K562 (cell line): Measurements from ENCODE around the gene SZT2. TPM values are rescaled to one million over a fixed set of nuclear protein-coding genes. Genes with fewer than 3 reads are reported as not detected.

Experiments used
- ATAC-seq: fragments of 200-7000 bp; cut with Tn5 transposase; 3 replicates; pipeline ENCODE4 v1.9.1; 2020; ENCODE audit warnings: moderate library complexity
- BruUV-seq: library from RNA; stranded (reverse); fragments of 400-500 nt; replicated peaks from 2 replicates; lab custom pipeline; 2021; lab: Mats Ljungman, UMichigan
- CTCF ChIA-PET: fragments of 300-600 bp; formaldehyde crosslinking; extraction: SDS; loops from one replicate; lab custom pipeline; 2021; ENCODE audit warnings: low intra/inter-chr PET ratio; lab: Yijun Ruan, JAX
- POLR2A ChIA-PET: fragments of 300-600, 350-650 bp; sonication (Branson Sonifier 250); formaldehyde crosslinking; extraction: SDS; loops from one replicate; lab custom pipeline; 2021; ENCODE audit warnings: antibody characterized with exemption, inconsistent platforms; lab: Yijun Ruan, JAX
- DNase-seq, 4 experiments: peaks; one replicate each; pipeline versions ENCODE4 v3.0.0 to v3.0.0-alpha.2; 2011 to 2018; ENCODE audit warnings: low spot score in 3 of 4, mixed read lengths in 3 of 4; ENCODE audit errors: extremely low read depth in 1 of 4
- FAIRE-seq: peaks from 2 replicates; lab custom pipeline; 2011; peaks lifted over from hg19 to GRCh38; lab: Jason Lieb, UNC
- H2AFZ ChIP-seq: 2 replicates; pipeline ENCODE4 v1.6.0; 2011; ENCODE audit warnings: low read depth, low read length, control low read depth, inconsistent platforms
- H3K27ac ChIP-seq: fragments of 200-600 bp; 3 replicates; pipeline ENCODE4 v1.8.0; 2011; ENCODE audit warnings: low read depth, mild to moderate bottlenecking, control low read depth, inconsistent platforms, low read length, moderate library complexity, mixed read lengths; ENCODE audit errors: extremely low read depth
- H3K27me3 ChIP-seq, 2 experiments: fragments of 300-600 bp in 1 of 2; 2 replicates in 1 of 2; 3 replicates in 1 of 2; pipeline versions ENCODE4 v1.6.0 to v1.8.0; 2011; ENCODE audit warnings: inconsistent platforms in 2 of 2, low read length in 2 of 2, mild to moderate bottlenecking in 1 of 2, mixed read lengths in 1 of 2, moderate library complexity in 1 of 2; ENCODE audit not compliant: control insufficient read depth in 2 of 2, insufficient read depth in 2 of 2
- H3K36me3 ChIP-seq: fragments of 300-600 bp; 3 replicates; pipeline ENCODE4 v1.8.0; 2011; ENCODE audit warnings: mild to moderate bottlenecking, low read length, inconsistent platforms; ENCODE audit not compliant: control insufficient read depth, insufficient read depth
- H3K4me1 ChIP-seq, 2 experiments: fragments of 200-600 bp in 1 of 2; replicated peaks in 1 of 2; 2 replicates in 1 of 2; 3 replicates in 1 of 2; pipeline versions ENCODE4 v1.5.1 to v1.8.0; 2011; ENCODE audit warnings: inconsistent platforms in 2 of 2, low read length in 2 of 2, mild to moderate bottlenecking in 1 of 2, mixed read lengths in 1 of 2, moderate library complexity in 1 of 2; ENCODE audit not compliant: control insufficient read depth in 2 of 2, insufficient read depth in 2 of 2
- H3K4me2 ChIP-seq: 2 replicates; pipeline ENCODE4 v1.6.1; 2011; ENCODE audit warnings: low read length, control low read depth, inconsistent platforms, mixed read lengths; ENCODE audit not compliant: insufficient read depth
- H3K4me3 ChIP-seq: fragments of 200-600 bp; sonication (generic), shearing (Covaris generic); 2 replicates; pipeline ENCODE4 v1.5.1; 2016; ENCODE audit warnings: control low read depth, inconsistent platforms
- H3K79me2 ChIP-seq: fragments of 200-600 bp; 3 replicates; pipeline ENCODE4 v1.8.0; 2011; ENCODE audit warnings: low read length, inconsistent platforms; ENCODE audit not compliant: control insufficient read depth, insufficient read depth
- H3K9ac ChIP-seq, 2 experiments: 2 replicates each; pipeline versions ENCODE4 v1.6.0 to v1.6.1; 2011; ENCODE audit warnings: low read depth in 2 of 2, low read length in 2 of 2, control low read depth in 1 of 2, inconsistent platforms in 1 of 2, mild to moderate bottlenecking in 1 of 2, mixed read lengths in 1 of 2; ENCODE audit not compliant: insufficient read depth in 1 of 2
- H3K9me1 ChIP-seq: one replicate; pipeline ENCODE4 v1.6.0; 2011; ENCODE audit warnings: inconsistent platforms, mild to moderate bottlenecking, low read length, moderate library complexity; ENCODE audit not compliant: control insufficient read depth, insufficient read depth
- H3K9me3 ChIP-seq: replicated peaks from 2 replicates; pipeline ENCODE4 v1.5.1; 2011; ENCODE audit warnings: low read depth, low read length, inconsistent platforms; ENCODE audit not compliant: control insufficient read depth, insufficient read depth
- H4K20me1 ChIP-seq: replicated peaks from 2 replicates; pipeline ENCODE4 v1.6.1; 2011; ENCODE audit warnings: low read length, inconsistent platforms, mixed read lengths; ENCODE audit not compliant: control insufficient read depth, insufficient read depth
- EGR1 ChIP-seq: fragments of 450-650 bp; conservative IDR thresholded peaks from 2 replicates; pipeline ENCODE4 v1.6.1; 2017; ENCODE audit warnings: mild to moderate bottlenecking
- NR2F6 ChIP-seq: fragments of 450-650 bp; formaldehyde crosslinking; IDR thresholded peaks from 2 replicates; pipeline ENCODE4 v1.4.0; 2020; ENCODE audit warnings: mild to moderate bottlenecking
- TAL1 ChIP-seq: fragments of 450-650 bp; IDR thresholded peaks from 2 replicates; pipeline ENCODE4 v1.6.1; 2016; ENCODE audit warnings: mild to moderate bottlenecking
- ZNF140 ChIP-seq: fragments of 250-450 bp; sonication (Bioruptor Pico); IDR thresholded peaks from 2 replicates; pipeline ENCODE4 v1.8.0; 2021; ENCODE audit warnings: moderate library complexity, mild to moderate bottlenecking, inconsistent platforms
- WGBS: fragments of 100-300 bp; shearing (Covaris generic); methylation state at CpG from one replicate; pipeline ENCODE4 v1.1.6; 2016; ENCODE audit warnings: low coverage, mixed read lengths; ENCODE audit not compliant: insufficient coverage; ENCODE audit errors: missing lambda C conversion rate; 5-methylcytosine and 5-hydroxymethylcytosine counted together
- in situ Hi-C: fragments of 300-500 bp; cut with MboI; formaldehyde crosslinking; loops from 4 replicates; pipeline ENCODE4 v1.15.0; 2018; ENCODE audit warnings: inconsistent platforms, mixed read lengths
- intact Hi-C: fragments of 100-400 bp; cut with micrococcal nuclease; formaldehyde crosslinking; loops from 2 replicates; pipeline ENCODE4 v1.14.2; 2022
- polyA plus RNA-seq, 8 experiments: library from polyadenylated mRNA; depleted of rRNA in 4 of 8; stranded (reverse) in 5 of 8; unstranded in 3 of 8; fragments of >200 nt; fragmentation: Nextera tagmentation in 2 of 8; fragmentation: Illumina TruSeq in 1 of 8; extraction: Ambion mirVana in 2 of 8; extraction: Trizol in 1 of 8; gene quantifications; 2 replicates each; pipeline versions ENCODE4 v1.2.1 to v1.2.3, GENCODE V29; 2011 to 2014; ENCODE audit warnings: inconsistent platforms in 1 of 8, missing spikeins in 1 of 8
- total RNA-seq, 7 experiments: library from RNA; depleted of rRNA in 6 of 7; stranded (reverse); fragments of >200 nt in 6 of 7; fragmentation: Illumina TruSeq in 2 of 7; extraction: Trizol in 2 of 7; gene quantifications; 2 replicates each; pipeline versions ENCODE4 v1.2.1 to v1.2.3, GENCODE V29; 2011 to 2021; ENCODE audit warnings: low replicate concordance in 1 of 7
- TF ChIP-seq, protein P1 (sequence below): fragments of 450-650 bp; IDR thresholded peaks from 2 replicates; pipeline ENCODE4 v1.6.1; 2016; ENCODE audit warnings: borderline replicate concordance
- TF ChIP-seq, protein P2 (sequence below): fragments of 250-450 bp; sonication (Bioruptor Pico); IDR thresholded peaks from 2 replicates; pipeline ENCODE4 v1.4.0; 2020; ENCODE audit warnings: mild to moderate bottlenecking, moderate library complexity, borderline replicate concordance
- TF ChIP-seq, protein P3 (sequence below): fragments of 250-450 bp; sonication (Bioruptor Pico); IDR thresholded peaks from 2 replicates; pipeline ENCODE4 v1.9.0; 2021; ENCODE audit warnings: mild to moderate bottlenecking

SZT2 gene
- total and polyA plus RNA-seq, 9 of the 15 experiments (the other 6 are each of a cell fraction or from before 2014, with no cell fraction given): 0.88 to 31.0 (median 12.8) TPM

DNA sequence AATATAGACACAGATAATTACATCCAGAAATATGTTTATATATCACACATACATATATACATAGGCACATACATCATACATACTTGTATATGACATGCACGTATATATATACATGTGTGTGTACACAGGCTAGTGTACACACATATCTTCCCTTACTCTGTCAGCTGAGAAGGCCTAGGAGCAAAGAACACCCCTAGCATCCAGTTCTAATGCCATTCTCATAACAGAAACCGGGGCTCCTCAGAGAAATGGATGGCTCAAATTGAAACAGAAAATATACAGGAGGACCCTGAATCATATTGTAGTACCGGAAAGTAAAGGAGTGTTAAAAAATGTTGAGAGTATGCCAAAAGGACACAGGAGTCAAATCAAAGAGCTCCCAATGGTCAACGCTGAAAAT, 83.8 kb downstream of the SZT2 start:
- no peak overlapping the region for H3K27ac ChIP-seq
- POLR2A ChIA-PET: interaction anchor here (1.2 kb wide), 1 partner anchor 11 kb away, joined by 3 read pairs; no protein-coding TSS in a partner anchor
- no peaks in the 10 kb centered on the region for H3K9me1 ChIP-seq
- no peaks in the 10 kb centered on the region for H4K20me1 ChIP-seq
- intact Hi-C loops (no loop called here), in situ Hi-C loops (no loop called here)
- H3K27me3 ChIP-seq: peaks cover 23 to 35% of the 10 kb centered on the region in 2 experiments
- no peaks in the 10 kb centered on the region for H3K9me3 ChIP-seq
- CTCF ChIA-PET: no interaction called here
- DNase-seq: no peak
- H2AFZ ChIP-seq: no peak overlapping the region
- no peak overlapping the region for H3K4me3 ChIP-seq
- no TSS peak for BruUV-seq
- H3K36me3 ChIP-seq: no peaks in the 10 kb centered on the region
- H3K4me2 ChIP-seq: no peak overlapping the region
- FAIRE-seq: no peak
- ATAC-seq: no peak
- no peaks in the 10 kb centered on the region for H3K79me2 ChIP-seq
- H3K4me1 ChIP-seq: no peaks in the 10 kb centered on the region
- 5% methylated on average over 4 of the region's 4 CpGs for WGBS
- no peak overlapping the region for H3K9ac ChIP-seq
- no peak for TF ChIP-seq EGR1
- no peak for TF ChIP-seq NR2F6 (CRISPR knock-in tag)
- TF ChIP-seq, protein P1, sequence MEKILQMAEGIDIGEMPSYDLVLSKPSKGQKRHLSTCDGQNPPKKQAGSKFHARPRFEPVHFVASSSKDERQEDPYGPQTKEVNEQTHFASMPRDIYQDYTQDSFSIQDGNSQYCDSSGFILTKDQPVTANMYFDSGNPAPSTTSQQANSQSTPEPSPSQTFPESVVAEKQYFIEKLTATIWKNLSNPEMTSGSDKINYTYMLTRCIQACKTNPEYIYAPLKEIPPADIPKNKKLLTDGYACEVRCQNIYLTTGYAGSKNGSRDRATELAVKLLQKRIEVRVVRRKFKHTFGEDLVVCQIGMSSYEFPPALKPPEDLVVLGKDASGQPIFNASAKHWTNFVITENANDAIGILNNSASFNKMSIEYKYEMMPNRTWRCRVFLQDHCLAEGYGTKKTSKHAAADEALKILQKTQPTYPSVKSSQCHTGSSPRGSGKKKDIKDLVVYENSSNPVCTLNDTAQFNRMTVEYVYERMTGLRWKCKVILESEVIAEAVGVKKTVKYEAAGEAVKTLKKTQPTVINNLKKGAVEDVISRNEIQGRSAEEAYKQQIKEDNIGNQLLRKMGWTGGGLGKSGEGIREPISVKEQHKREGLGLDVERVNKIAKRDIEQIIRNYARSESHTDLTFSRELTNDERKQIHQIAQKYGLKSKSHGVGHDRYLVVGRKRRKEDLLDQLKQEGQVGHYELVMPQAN: no peak
- TF ChIP-seq, protein P2, sequence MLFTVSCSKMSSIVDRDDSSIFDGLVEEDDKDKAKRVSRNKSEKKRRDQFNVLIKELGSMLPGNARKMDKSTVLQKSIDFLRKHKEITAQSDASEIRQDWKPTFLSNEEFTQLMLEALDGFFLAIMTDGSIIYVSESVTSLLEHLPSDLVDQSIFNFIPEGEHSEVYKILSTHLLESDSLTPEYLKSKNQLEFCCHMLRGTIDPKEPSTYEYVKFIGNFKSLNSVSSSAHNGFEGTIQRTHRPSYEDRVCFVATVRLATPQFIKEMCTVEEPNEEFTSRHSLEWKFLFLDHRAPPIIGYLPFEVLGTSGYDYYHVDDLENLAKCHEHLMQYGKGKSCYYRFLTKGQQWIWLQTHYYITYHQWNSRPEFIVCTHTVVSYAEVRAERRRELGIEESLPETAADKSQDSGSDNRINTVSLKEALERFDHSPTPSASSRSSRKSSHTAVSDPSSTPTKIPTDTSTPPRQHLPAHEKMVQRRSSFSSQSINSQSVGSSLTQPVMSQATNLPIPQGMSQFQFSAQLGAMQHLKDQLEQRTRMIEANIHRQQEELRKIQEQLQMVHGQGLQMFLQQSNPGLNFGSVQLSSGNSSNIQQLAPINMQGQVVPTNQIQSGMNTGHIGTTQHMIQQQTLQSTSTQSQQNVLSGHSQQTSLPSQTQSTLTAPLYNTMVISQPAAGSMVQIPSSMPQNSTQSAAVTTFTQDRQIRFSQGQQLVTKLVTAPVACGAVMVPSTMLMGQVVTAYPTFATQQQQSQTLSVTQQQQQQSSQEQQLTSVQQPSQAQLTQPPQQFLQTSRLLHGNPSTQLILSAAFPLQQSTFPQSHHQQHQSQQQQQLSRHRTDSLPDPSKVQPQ: no peak
- TF ChIP-seq ZNF140 (CRISPR knock-in tag): no peak
- TF ChIP-seq, protein P3, sequence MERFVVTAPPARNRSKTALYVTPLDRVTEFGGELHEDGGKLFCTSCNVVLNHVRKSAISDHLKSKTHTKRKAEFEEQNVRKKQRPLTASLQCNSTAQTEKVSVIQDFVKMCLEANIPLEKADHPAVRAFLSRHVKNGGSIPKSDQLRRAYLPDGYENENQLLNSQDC (CRISPR knock-in tag): no peak
- TF ChIP-seq TAL1: no peak
